GM18511 (cell line): Measurements from ENCODE around the gene IFI44L.
A peak's percentile ranks its signal among the peaks of the same experiment; 100 is the strongest.

ENCODE experiments used
- ATAC-seq: cut with Tn5 transposase; IDR thresholded peaks from one replicate; pipeline ENCODE4 v1.9.1; 2021; ENCODE audit warnings: mild to moderate bottlenecking, moderate library complexity; ENCODE audit not compliant: unreplicated experiment

IFI44L gene

DNA sequence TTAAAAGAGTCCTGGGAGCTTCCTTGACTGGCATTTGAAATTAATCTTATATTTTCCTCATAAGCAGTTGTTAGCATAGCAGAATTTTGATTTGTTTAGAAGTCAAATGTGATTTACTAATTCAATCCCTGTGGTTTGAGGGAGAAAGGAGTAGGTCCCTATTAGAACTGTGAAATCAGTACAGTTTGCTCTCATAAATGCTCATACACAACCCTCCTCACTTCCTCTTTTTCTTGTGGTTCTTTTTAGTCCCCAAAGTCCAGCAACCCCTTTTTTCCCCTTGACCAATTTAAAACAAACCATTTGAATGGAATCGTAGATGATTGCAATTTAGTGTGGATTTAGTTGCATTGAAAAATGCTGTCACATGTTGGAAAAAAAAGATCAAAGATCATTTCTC is 20.2 kb downstream of the IFI44L start:
- peak; percentile 84 for ATAC-seq

DNA sequence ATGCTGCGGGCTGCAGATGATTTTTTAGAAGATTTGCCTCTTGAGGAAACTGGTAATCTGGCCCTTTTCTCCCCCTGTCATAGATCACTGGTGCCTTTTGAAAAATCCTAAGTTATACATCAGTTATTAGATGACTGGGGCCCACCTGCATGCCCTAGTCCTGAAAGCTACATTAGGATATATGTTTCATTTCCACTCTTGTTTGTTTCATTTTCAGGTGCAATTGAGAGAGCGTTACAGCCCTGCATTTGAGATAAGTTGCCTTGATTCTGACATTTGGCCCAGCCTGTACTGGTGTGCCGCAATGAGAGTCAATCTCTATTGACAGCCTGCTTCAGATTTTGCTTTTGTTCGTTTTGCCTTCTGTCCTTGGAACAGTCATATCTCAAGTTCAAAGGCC is 21.3 kb downstream of the IFI44L start:
- ATAC-seq = peak; percentile 45

DNA sequence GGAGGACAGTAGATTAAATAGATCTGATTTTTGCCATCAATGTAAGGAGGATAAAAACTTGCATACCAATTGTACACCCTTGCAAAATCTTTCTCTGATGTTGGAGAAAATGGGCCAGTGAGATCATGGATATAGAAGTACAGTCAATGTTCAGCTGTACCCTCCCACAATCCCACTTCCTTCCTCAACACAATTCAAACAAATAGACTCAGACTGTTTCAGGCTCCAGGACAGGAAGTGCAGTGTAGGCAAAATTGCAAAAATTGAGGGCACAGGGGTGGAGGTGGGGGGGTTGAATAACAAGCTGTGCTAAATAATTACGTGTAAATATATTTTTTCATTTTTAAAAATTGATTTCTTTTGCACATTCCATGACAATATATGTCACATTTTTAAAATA is 25.5 kb downstream of the IFI44L start:
- no peak for ATAC-seq

DNA sequence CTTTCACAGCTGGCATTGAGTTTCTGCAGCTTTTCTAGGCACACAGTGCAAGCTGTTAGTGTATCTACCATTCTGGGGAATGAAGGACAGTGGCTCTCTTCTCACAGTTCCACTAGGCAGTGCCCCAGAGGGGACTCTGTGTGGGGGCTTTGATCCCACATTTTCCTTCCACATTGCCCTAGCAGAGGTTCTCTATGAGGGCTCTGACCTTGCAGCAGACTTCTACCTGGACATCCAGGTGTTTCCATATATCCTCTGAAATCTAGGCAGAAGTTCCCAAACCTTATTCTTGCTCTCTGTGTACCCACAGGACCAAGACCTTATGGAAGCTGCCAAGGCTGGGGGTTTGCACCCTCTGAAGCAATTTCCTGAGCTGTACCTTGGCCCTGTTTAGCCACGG is 27.0 kb downstream of the IFI44L start:
- no peak for ATAC-seq

DNA sequence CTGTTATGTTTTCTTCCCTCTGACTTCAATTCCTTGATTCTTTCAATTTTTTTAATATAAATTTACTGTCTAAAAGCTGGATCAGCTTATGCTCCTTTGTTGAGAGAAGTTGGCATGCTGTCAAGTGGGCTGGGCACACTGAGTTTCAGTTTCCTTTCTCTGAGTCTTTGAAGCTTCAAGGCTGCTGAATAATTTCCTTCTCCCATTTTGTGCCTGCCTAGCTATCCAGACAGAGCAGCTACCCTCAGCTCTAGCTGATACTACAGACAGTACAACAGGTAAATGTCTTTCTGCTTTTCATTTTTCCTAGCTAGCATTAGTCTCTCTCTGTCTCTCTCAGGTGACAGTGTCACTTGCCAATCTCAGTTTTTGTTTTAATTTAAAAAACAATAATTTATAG is 29.4 kb downstream of the IFI44L start, which contains the start of gene IFI44:
Gene IFI44, plus strand, starts transcription at position 204 of the 400 bp plus-strand sequence. CDS start 365 bp downstream, outside the sequence.
- peak; percentile 83 for ATAC-seq

DNA sequence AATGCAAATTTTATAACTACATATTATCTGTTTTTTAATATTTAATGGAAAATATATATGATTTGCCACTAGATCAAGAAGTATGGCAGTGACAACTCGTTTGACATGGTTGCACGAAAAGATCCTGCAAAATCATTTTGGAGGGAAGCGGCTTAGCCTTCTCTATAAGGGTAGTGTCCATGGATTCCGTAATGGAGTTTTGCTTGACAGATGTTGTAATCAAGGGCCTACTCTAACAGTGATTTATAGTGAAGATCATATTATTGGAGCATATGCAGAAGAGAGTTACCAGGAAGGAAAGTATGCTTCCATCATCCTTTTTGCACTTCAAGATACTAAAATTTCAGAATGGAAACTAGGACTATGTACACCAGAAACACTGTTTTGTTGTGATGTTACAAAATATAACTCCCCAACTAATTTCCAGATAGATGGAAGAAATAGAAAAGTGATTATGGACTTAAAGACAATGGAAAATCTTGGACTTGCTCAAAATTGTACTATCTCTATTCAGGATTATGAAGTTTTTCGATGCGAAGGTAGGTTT is 29.9 kb downstream of the IFI44L start:
- peak; percentile 42 for ATAC-seq

DNA sequence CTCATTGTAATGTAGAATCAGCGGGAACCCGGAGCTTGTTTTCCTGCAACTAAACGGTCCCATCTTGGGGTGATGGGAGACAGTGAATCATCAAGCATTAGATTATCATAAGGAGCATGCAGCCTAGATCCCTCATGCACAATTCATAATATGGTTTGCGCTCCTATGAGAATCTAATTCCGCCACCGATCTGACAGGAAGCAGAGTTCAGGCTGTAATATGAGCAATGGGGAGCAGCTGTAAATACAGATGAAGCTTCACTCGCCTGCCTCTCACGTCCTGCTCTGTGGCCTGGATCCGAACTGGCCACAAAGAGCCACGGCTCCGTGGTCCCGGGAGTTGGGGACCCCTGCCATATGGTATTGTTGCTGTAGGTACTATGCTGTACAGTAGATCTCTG is 31.0 kb downstream of the IFI44L start:
- ATAC-seq = peak; percentile 55

DNA sequence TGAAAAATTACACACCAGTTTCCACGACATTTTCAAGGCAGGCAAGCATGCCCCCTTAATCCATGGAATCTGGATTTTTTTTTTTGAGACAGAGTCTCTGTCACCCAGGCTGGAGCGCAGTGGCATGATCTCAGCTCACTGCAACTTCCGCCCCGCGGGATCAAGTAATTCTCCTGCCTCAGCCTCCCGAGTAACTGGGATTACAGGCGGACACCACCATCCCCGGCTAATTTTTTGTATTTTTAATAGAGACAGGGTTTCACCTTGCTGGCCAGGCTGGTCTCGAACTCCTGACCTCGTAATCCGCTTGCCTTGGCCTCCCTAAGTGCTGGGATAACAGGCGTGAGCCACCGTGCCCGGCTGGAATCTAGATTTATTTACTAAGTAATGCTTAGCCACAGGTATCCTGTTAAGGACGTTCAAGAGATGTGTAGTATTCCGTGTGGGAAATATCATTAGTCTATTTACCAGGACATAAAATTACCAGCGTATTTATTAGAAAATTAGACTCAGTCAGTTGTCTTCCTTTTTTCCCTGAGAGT is 31.8 kb downstream of the IFI44L start:
- no peak for ATAC-seq

DNA sequence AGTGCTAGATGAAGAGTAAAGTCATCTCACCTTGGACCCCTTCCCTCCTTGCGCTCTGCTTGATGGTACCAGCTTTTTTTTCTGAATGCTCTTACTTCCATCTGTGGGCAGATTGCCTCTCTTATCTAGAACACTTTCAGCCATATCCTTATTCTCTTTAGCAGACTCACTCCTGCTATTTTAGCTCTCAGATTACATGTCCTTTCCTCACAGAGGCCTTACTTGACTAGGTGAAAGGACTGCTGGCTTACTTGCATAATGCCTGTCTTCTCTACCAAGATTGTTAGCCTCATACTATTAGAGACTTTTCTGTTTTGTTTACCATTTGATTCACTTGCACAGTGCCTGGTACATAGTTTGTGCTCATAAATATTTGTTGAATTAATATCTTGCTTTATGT is 38.7 kb downstream of the IFI44L start:
- ATAC-seq = no peak

DNA sequence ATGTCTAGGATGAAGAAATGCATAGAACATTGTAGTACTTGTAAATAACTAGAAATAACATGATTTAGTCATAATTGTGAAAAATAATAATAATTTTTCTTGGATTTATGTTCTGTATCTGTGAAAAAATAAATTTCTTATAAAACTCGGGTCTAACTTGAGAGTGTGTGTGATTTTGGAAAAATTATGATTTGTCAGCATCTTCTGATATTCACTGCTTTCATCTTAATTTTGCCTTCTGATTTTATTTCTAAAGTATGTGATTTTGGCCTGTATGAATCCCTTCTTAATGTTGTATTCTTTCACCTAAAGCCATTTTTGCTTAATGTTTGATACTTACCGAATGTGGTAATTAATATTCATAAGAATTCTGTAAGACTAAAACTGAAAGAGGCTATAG is 43.7 kb downstream of the IFI44L start:
- no peak for ATAC-seq

DNA sequence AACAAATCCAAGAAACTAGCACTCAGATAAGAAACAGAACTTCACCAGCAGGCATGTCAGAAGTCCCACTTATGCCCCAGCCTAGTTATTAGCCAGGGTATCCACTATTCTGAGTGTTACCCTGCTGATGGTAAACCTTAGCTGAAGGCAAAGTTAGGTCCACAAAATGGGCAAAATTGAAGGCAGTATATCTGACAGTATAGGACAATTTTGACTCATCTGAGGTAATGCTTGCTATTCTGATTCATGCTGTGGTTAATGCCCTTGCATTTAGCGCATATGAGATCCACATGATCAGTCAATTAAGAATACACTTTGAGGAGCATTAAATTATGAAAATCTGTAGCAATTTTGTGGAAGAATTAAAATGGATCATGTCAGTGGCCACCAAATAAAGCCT is 44.5 kb downstream of the IFI44L start:
- no peak for ATAC-seq

DNA sequence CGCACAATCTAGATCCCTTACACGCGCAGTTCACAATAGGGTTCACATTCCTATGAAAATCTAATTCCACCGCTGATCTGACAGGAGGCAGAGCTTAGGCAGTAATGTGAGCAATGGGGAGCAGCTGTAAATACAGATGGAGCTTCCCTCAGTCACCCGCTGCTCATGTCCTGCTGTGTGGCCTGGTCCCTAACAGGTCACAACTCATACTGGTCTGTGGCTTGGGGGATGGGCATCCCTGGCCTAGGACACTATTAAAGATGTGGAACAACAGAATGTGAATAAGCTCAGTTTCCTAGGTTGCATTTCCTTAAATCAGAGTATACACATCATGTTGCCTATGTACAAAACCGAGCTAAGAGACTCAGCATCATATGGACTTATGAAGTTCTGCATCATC is 45.6 kb downstream of the IFI44L start:
- ATAC-seq = no peak

DNA sequence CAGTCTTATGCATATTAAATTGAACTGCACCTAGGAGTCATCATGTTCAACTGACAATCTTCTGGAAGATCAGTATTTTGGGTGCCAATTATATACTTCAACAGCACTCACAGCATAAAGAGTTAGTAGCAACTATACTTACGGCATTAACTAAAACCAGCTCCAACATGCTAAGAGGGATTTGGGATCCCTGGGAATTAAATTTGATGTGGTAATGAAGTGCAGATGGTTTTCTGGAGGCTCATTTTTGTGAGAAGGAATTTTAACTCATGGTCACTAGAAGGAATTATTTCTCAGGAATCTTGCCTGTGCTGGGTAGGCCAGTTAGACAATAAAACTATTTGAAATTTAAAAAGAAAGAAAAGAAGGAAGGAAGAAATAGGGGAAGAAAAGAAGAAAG is 47.7 kb downstream of the IFI44L start:
- no peak for ATAC-seq

DNA sequence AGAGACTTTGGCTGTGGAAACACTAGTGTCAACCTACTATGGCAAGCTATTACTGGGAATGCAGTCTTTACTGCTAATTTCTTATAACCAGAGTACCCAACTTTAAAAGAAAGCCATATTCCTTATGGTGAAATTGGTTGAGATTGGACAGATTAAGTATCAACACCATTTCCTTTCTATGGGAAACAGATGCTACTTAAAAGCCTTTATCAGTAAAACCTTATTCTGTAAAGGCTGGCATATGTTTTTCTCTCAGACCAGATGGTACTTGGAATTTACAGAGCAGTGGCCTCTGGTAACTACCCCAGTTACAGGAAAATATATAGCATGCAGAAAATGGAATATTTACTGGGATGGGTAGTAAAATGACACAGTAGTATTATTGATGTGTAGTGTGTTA is 48.2 kb downstream of the IFI44L start:
- no peak for ATAC-seq

DNA sequence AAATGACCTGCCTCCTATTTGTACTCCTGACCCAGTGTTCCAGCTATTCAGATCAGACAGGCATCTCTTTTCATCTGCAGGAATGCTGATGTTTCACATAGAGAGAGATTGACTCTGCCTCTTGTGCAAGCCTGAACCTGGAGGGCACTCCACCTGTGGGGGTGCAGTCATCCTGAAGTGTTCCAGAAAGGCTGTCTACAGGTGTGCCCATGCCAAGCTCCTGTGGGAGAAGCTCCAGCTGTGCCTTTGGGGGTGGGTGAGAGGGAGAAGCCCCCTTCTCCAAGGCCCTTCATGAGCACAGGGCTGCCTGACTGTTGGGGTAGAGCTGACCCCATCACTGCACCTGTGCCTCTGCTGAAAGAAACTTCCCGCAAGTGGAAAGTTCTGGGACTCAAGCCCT is 52.2 kb downstream of the IFI44L start:
- ATAC-seq = no peak

DNA sequence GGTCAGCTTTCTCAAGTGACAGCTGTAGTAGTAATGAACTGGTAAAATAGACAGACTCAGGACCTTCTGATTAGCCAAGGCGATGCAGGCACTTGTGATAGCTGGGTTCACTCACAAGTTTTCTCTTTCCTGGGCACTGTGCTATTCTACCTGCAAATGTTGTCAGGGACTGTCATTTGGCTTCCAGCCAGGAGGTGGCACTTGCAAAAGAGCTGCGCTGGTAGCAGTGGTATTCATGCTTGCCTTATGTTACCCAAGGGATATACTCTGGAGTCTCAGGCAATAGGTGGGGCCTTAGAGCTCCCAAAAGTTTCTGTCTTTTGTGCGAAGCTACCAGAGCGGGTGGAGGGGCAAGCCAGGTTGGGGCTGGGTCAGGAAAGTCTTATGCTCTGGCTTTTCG is 52.9 kb downstream of the IFI44L start:
- no peak for ATAC-seq

DNA sequence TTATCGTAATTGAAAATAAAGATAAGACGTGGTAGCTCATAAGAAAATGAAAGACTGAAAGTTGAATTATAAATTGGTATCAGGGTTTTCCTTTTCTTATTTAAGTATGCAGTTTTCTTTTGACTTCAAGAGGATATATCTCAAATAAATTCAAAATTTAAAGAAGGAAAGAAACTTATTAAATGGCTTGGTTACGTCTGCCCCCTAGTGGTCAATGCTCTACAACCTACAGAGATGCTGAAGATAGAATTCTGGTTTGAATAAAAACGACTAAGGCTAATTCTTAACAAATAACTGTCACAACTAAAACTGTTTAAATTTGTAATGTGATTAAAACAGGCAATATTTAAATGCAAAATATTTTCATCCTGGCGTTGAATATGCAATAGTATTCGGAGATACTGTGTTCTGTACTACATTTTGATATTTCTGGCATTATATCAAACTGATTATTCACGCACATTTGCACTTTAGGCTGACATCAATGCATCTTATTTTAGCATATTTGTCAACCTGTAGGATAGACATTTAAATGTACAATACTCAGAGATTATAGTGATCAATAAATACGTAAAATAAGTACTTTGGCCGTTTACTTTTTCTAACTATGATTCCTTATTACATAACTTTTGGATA is 56.2 kb downstream of the IFI44L start:
- ATAC-seq = peak; percentile 43

DNA sequence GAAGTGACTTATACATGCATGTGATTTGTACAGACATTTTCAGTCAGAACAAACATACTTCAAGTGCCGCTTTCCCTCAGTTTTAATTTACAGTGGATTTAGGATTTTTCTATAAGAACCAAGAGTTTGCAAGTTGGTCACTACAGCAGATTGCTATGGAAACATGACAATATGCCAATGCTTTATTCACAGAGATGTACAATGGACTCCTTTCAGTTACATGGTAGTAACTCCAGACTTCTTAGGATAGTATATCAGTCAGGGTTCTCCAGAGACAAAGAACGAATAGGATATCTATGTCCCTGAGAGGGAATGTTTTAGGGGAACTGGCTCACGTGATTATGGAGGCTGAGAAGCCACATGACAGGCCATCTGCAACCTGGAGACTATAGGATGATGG is 56.7 kb downstream of the IFI44L start:
- ATAC-seq = no peak

DNA sequence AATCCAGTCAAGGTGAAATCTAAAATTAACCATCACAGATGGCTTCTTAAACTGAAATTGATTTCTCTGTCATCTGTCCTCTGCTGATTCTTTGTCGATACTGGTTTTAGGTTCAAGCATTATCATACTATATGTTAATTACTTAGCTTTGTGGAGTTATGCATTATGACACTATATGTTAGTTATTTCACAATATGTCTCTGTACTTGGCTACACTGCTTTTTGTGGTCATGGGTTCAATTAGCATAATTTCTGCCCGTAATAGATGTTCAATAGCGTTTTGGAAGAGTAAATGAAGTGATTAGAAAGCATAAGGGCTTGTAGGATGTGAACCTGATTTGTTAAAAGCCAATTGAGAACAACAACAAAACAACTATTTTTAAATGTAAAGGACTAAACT is 57.5 kb downstream of the IFI44L start:
- no peak for ATAC-seq

DNA sequence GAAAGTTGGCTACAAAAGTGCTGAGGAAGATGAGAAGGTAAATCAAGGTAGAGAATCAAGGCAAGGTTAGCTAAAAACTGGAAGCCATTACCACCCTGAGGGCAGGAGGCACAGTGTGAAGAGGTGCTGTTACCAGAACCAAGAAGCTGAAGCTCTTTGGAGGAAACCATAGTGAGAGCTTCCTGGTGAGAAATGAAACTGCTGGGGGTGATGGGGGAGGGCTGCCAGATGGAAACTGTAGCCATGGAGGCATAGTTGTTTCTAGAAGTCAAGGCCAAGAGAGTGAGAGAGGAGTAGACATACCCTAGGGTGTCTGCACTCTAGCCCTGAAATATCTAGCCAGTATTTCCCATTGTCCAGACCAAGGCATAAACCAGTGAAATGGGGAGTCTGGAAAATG is 58.1 kb downstream of the IFI44L start:
- peak; percentile 88 for ATAC-seq

DNA sequence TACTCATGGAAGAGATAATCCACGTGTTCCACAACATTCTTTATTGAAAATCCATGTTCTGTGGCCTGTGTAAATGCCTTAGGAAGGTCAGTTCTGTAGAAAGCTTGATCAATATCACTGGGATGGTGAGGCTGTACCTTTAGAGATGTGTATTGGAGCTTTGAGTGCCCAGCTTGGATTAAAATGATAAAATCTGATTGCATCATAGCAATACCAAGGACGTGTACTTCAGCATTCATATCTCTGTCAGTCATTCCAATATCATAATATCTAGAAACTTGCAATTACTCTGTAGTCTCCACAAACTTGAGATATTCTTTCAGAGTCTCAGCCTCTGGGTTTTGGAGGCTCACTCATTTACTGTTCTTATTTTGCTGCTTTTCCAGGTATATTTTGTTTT is 61.0 kb downstream of the IFI44L start:
- ATAC-seq = no peak

DNA sequence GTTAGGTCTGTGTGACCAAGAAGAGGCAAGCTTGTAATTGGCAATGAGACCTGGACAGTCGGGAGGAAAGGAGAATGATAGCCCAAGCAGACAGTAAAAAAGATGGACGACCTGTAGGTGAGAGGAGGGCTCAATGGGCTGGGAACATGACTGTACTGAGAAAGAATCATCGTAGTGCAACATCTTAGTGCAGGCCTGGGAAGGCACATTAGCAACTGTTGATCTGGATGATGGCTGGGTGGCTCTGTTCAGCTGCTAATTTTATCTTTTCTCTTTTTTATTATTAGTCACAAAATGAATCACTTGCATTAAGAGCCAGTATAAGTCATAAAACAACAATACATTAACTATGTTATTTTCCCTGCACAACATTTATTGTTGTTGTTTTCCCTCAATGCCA is 62.2 kb downstream of the IFI44L start:
- no peak for ATAC-seq

DNA sequence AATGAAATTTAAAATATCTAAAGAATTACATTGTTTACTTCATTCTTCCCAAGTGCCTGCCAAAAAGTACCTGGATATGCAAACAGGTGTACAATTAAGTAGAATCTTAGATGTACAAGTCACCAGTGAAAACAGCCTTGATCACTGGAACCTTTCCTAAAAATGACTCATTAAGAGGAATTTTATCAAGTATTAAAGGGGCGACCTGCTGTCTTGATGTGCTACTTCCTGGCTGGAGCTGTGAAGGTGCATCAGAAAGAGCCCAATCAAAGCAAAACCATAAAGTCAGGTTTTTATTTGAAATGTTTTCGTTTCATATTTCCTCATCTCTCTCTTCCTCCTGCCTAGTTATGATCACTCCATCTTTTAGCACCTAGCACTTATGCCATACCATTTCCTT is 62.8 kb downstream of the IFI44L start:
- ATAC-seq = no peak
